SKM-1 (cell line): ENCODE data around the gene GET4.

Experiments used
- DNase-seq: peaks from one replicate; lab custom pipeline; 2025; ENCODE audit not compliant: unreplicated experiment; lab: John Stamatoyannopoulos, UW

The GET4 gene

DNA sequence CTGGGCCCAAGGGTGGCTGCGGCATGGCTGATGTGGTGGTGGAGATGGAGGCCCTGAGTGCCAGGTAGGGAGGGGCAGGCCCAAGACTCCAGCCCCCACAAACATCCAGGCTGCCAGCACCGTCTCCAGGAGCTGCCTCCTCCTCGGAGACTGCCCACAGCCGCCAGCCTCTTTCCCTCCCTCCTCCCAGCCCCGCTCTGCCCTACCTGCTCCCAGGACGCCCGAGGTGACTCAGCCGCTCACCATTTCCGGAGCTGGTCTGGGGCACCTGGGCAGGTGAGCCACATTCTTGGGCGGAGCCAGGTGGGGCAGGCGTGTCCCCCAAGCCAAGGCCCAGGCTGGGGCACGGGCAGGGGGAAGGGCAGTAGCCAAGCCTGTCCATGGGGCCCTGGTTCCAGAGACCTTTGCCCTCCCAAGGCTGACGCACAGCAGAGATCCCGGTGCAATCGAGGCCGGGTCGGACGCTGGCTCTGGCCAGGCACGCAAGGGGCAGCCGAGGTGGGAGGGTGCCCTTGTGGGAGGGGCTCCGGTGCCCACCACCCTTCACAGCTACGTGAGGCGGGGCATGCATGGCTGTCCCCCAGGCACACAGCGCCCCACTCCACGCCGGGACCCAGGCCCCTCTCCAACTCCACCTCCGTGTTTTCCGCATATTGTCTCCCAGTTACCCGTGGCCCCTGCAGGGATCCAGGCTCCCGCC lies 69.4 kb downstream of the GET4 start:
- DNase-seq: no peak
